GM12891 (cell line): ENCODE data around the gene EPB41L1.

Experiments
- POLR2A ChIP-seq: IDR thresholded peaks from 2 replicates; pipeline ENCODE4 v1.6.1; 2011; ENCODE audit warnings: low read depth, low read length, control low read depth
- POLR2AphosphoS5 ChIP-seq: IDR thresholded peaks from 2 replicates; pipeline ENCODE4 v1.6.1; 2011; ENCODE audit warnings: low read depth, low read length, control low read depth
- POU2F2 ChIP-seq: IDR thresholded peaks from 2 replicates; pipeline ENCODE4 v1.6.1; 2011; ENCODE audit warnings: low read depth, mild to moderate bottlenecking, control low read depth, low read length, moderate library complexity
- TAF1 ChIP-seq: IDR thresholded peaks from 2 replicates; pipeline ENCODE4 v1.6.1; 2011; ENCODE audit warnings: low read depth, low read length, control low read depth

- TF ChIP-seq TAF1 (no peak), POLR2A (no peak), POLR2AphosphoS5 (no peak), POU2F2 (no peak)
Measured at GRCh38 chr20:36144336-36144735, 10.2 kb upstream of the EPB41L1 start.
